IMR-90 (cell line): Measurements from ENCODE around the gene KIAA0232. TPM values are rescaled to one million over a fixed set of nuclear protein-coding genes. Genes with fewer than 3 reads are reported as not detected.

ENCODE experiments used
- ATAC-seq: fragments of 200-7000 bp; cut with Tn5 transposase; 2 replicates; pipeline ENCODE4 v1.9.1; 2020; ENCODE audit warnings: low read depth, mild to moderate bottlenecking, moderate library complexity
- BruUV-seq: library from RNA; stranded (reverse); fragments of 400-500 nt; replicated peaks from 2 replicates; lab custom pipeline; 2021; lab: Mats Ljungman, UMichigan
- CTCF ChIA-PET: fragments of 300-600 bp; formaldehyde crosslinking; extraction: SDS; loops from one replicate; lab custom pipeline; 2021; ENCODE audit warnings: antibody characterized with exemption; lab: Yijun Ruan, JAX
- POLR2A ChIA-PET: fragments of 300-600 bp; sonication (Branson Sonifier 250); formaldehyde crosslinking; loops from one replicate; lab custom pipeline; 2022; ENCODE audit warnings: antibody characterized with exemption; ENCODE audit not compliant: unreplicated experiment; lab: Charles Lee
- DNase-seq: peaks from one replicate; pipeline ENCODE4 v3.0.0; 2013
- H2AFZ ChIP-seq: replicated peaks from 2 replicates; pipeline ENCODE3; 2013; ENCODE audit warnings: low read length, mild to moderate bottlenecking; ENCODE audit not compliant: poor library complexity
- H2AK5ac ChIP-seq: 2 replicates; pipeline ENCODE4 v1.6.1; 2013; ENCODE audit warnings: low read depth, low read length, inconsistent platforms
- H2AK9ac ChIP-seq: replicated peaks from 2 replicates; pipeline ENCODE3; 2013; ENCODE audit warnings: mild to moderate bottlenecking, low read depth, low read length, moderate library complexity; ENCODE audit not compliant: poor library complexity
- H2BK120ac ChIP-seq: 2 replicates; pipeline ENCODE4 v1.6.1; 2013; ENCODE audit warnings: low read depth, low read length, inconsistent platforms
- H2BK15ac ChIP-seq: 3 replicates; pipeline ENCODE4 v1.6.1; 2013; ENCODE audit warnings: low read depth, low read length, inconsistent platforms
- H2BK20ac ChIP-seq: 2 replicates; pipeline ENCODE4 v1.6.1; 2013; ENCODE audit warnings: low read depth, mild to moderate bottlenecking, inconsistent platforms, low read length, moderate library complexity
- H2BK5ac ChIP-seq: 2 replicates; pipeline ENCODE4 v1.6.1; 2013; ENCODE audit warnings: mild to moderate bottlenecking, low read depth, low read length, inconsistent platforms; ENCODE audit not compliant: poor library complexity, severe bottlenecking
- H3K14ac ChIP-seq: replicated peaks from 2 replicates; pipeline ENCODE4 v1.6.1; 2013; ENCODE audit warnings: low read depth, low read length, inconsistent platforms
- H3K18ac ChIP-seq: 2 replicates; pipeline ENCODE4 v1.6.1; 2013; ENCODE audit warnings: low read depth, low read length, control low read depth
- H3K23ac ChIP-seq: 2 replicates; pipeline ENCODE4 v1.6.1; 2013; ENCODE audit warnings: low read depth, low read length, inconsistent platforms
- H3K27ac ChIP-seq: 2 replicates; pipeline ENCODE4 v1.5.1; 2013; ENCODE audit warnings: mild to moderate bottlenecking, control low read depth, low read length; ENCODE audit not compliant: insufficient read depth
- H3K27me3 ChIP-seq: 2 replicates; pipeline ENCODE4 v1.6.1; 2013; ENCODE audit warnings: low read length; ENCODE audit not compliant: control insufficient read depth, insufficient read depth
- H3K36me3 ChIP-seq: 2 replicates; pipeline ENCODE4 v1.6.1; 2013; ENCODE audit warnings: low read length, mixed read lengths; ENCODE audit not compliant: control insufficient read depth, insufficient read depth
- H3K4ac ChIP-seq: 2 replicates; pipeline ENCODE4 v1.6.1; 2013; ENCODE audit warnings: low read depth, low read length, inconsistent platforms
- H3K4me1 ChIP-seq: 2 replicates; pipeline ENCODE4 v1.6.1; 2013; ENCODE audit warnings: low read length, mixed read lengths; ENCODE audit not compliant: control insufficient read depth, insufficient read depth
- H3K4me2 ChIP-seq: 2 replicates; pipeline ENCODE4 v1.6.1; 2013; ENCODE audit warnings: low read depth, mild to moderate bottlenecking, control low read depth, low read length, moderate library complexity
- H3K4me3 ChIP-seq: 2 replicates; pipeline ENCODE4 v1.5.1; 2013; ENCODE audit warnings: low read depth, mild to moderate bottlenecking, control low read depth, low read length, moderate library complexity; ENCODE audit not compliant: insufficient read depth
- H3K56ac ChIP-seq: 2 replicates; pipeline ENCODE4 v1.6.1; 2013; ENCODE audit warnings: low read length, inconsistent platforms; ENCODE audit not compliant: insufficient read depth; ENCODE audit errors: extremely low read depth
- H3K79me1 ChIP-seq, 2 experiments: 2 replicates each; pipeline ENCODE4 v1.6.1; 2013; ENCODE audit warnings: low read length in 2 of 2, inconsistent platforms in 1 of 2, low read depth in 1 of 2
- H3K9ac ChIP-seq: 2 replicates; pipeline ENCODE4 v1.6.1; 2013; ENCODE audit warnings: low read depth, low read length, control low read depth
- H3K9me1 ChIP-seq: 2 replicates; pipeline ENCODE4 v1.6.1; 2013; ENCODE audit warnings: low read length, inconsistent platforms; ENCODE audit not compliant: insufficient read depth
- H3K9me3 ChIP-seq: 2 replicates; pipeline ENCODE4 v1.6.1; 2013; ENCODE audit warnings: low read length; ENCODE audit not compliant: control insufficient read depth, insufficient read depth
- H4K20me1 ChIP-seq: 2 replicates; pipeline ENCODE4 v1.6.1; 2013; ENCODE audit warnings: low read length, inconsistent platforms; ENCODE audit not compliant: insufficient read depth
- H4K5ac ChIP-seq: 2 replicates; pipeline ENCODE4 v1.6.1; 2013; ENCODE audit warnings: mild to moderate bottlenecking, low read depth, low read length, control low read depth
- H4K8ac ChIP-seq, 2 experiments: 2 replicates each; pipeline ENCODE4 v1.6.1; 2013; ENCODE audit warnings: low read depth in 2 of 2, low read length in 2 of 2, control low read depth in 1 of 2, inconsistent platforms in 1 of 2
- H4K91ac ChIP-seq: 2 replicates; pipeline ENCODE4 v1.6.1; 2013; ENCODE audit warnings: low read depth, low read length, inconsistent platforms; ENCODE audit not compliant: insufficient read depth
- CEBPB ChIP-seq: IDR thresholded peaks from 2 replicates; pipeline ENCODE4 v1.6.1; 2012; ENCODE audit warnings: low read depth, low read length, improper control_type of control experiment
- FOS ChIP-seq: fragments of 150-350 bp; IDR thresholded peaks from 2 replicates; pipeline ENCODE4 v1.6.1; 2016; ENCODE audit warnings: low read depth, low read length
- NFE2L2 ChIP-seq: fragments of 150-350 bp; IDR thresholded peaks from 2 replicates; pipeline ENCODE4 v1.6.1; 2016; ENCODE audit warnings: low read depth, mild to moderate bottlenecking, low read length
- POLR2A ChIP-seq: IDR thresholded peaks from 2 replicates; pipeline ENCODE4 v1.6.1; 2012; ENCODE audit warnings: mild to moderate bottlenecking, low read depth, low read length
- SMC3 ChIP-seq: fragments of 150-350 bp; IDR thresholded peaks from 2 replicates; pipeline ENCODE4 v1.6.1; 2016; ENCODE audit warnings: low read depth, mild to moderate bottlenecking, antibody characterized with exemption, low read length, moderate library complexity
- WGBS, 2 experiments: methylation state at CpG; one replicate each; pipeline versions ENCODE4 v1.1.5 to v1.1.7; 2013; ENCODE audit warnings: missing lambda C conversion rate in 2 of 2; ENCODE audit not compliant: insufficient read length in 1 of 2; ENCODE audit errors: extremely low coverage in 2 of 2; 5-methylcytosine and 5-hydroxymethylcytosine counted together
- dilution Hi-C: fragments of 300-500 bp; cut with HindIII; formaldehyde crosslinking; loops from one replicate; pipeline ENCODE4 v1.14.3; 2018; ENCODE audit warnings: low sequenced_read_pairs; ENCODE audit not compliant: unreplicated experiment
- in situ Hi-C: fragments of 300-500 bp; cut with MboI; formaldehyde crosslinking; loops from 3 replicates; pipeline ENCODE4 v1.14.3; 2019; ENCODE audit warnings: low sequenced_read_pairs, inconsistent platforms, mixed read lengths
- intact Hi-C: fragments of 100-400 bp; cut with micrococcal nuclease; formaldehyde crosslinking; loops from 2 replicates; pipeline ENCODE4 v1.10.0; 2022
- polyA plus RNA-seq, 3 experiments: library from polyadenylated mRNA; depleted of rRNA; stranded (reverse); fragments of >200 nt; gene quantifications; 2 replicates each; pipeline ENCODE4 v1.2.3, GENCODE V29; 2012; ENCODE audit warnings: low replicate concordance in 1 of 3
- total RNA-seq: library from RNA; depleted of rRNA; stranded (reverse); fragments of >200 nt; gene quantifications from 2 replicates; pipeline ENCODE4 v1.2.3, GENCODE V29; 2012

KIAA0232 gene
- total and polyA plus RNA-seq, 2 of the 4 experiments (the other 2 are of a cell fraction): 6.8 to 19.5 TPM

DNA sequence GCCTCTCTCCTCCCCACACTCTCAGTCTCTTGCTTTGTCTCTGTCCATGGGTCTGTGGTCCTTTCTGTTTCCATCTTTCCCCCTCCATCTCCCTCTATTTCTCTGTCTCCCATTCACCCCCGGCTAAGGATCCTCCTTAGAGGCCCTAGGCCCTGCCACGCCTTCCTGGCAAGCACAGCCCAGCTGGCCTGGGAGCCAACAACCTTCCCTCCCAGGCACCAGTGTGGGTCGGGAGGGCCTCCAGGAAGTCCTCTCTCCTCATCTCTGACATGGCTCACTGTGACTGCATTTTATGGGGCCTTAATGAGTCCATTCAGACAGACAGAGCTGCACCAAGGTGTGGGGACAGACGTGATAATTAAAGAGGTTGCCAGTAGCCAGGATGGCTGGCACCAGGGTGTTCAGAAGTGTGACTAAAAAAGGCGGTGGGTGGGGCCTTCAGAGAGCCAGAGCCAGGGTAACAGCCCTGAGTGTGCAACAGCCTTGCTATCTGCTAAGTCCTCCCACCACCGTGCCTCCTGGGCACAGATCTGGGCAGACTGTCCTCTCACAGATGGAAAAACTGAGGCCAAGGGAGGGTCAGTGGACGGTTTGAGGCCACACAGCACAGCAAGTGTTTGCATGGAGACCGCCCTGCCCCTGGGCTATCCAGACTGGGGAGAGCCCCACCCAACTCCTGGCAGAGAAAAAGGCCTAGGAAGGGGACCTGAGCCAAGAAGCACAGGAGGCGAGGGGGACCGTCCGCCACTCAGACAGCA is 35.1 kb upstream of the KIAA0232 start:
- no peak overlapping the region for H2AFZ ChIP-seq
- no TSS peak for BruUV-seq

More for the DNA sequence above, 35.1 kb upstream of the KIAA0232 start:
- Histone ChIP-seq H4K5ac (no peak overlapping the region), H3K18ac (no peak overlapping the region), H2BK15ac (no peak overlapping the region), H2BK120ac (no peak overlapping the region), H4K20me1 (no peaks in the 10 kb centered on the region), H3K4me3 (no peak overlapping the region), H3K79me1 (no peaks in the 10 kb centered on the region), H3K9me1 (no peaks in the 10 kb centered on the region; the same call in 1 of the 2 replicates), H2AK5ac (no peak overlapping the region), H2AK9ac (no peak overlapping the region), H2BK5ac (no peak overlapping the region), H3K36me3 (no peaks in the 10 kb centered on the region), H2BK20ac (no peak overlapping the region), H4K91ac (no peak overlapping the region), H3K27me3 (peaks cover 5% of the 10 kb centered on the region), H3K9ac (no peak overlapping the region), H3K4ac (no peak overlapping the region), H3K14ac (no peak overlapping the region), H4K8ac (no peak overlapping the region), H3K27ac (no peak overlapping the region), H3K23ac (no peak overlapping the region), H3K4me2 (no peak overlapping the region), H3K9me3 (no peaks in the 10 kb centered on the region), H3K4me1 (peaks cover 8% of the 10 kb centered on the region), H3K56ac (no peak overlapping the region)
- dilution Hi-C loops (no loop called here), in situ Hi-C loops (no loop called here), intact Hi-C loops (no loop called here)
- WGBS, 2 experiments: 72% methylated on average over 4 of the region's 11 CpGs; no CpG with 5 or more reads in 1 of the 2 experiments
- DNase-seq (no peak), ATAC-seq (no peak)
- POLR2A ChIA-PET: no interaction called here
- CTCF ChIA-PET: no interaction called here
- TF ChIP-seq FOS: no peak
- TF ChIP-seq NFE2L2: no peak
- no peak for TF ChIP-seq SMC3
- no peak for TF ChIP-seq CEBPB
- TF ChIP-seq POLR2A: no peak
